WTC11 (cell line): ENCODE measurements around the gene ZSCAN2. TPM values are rescaled to one million over a fixed set of nuclear protein-coding genes. Genes with fewer than 3 reads are reported as not detected.
A peak's percentile ranks its signal among the peaks of the same experiment; 100 is the strongest.

ENCODE experiments used
- ARID4B ChIP-seq: sonication (generic); formaldehyde crosslinking; IDR thresholded peaks from 2 replicates; pipeline ENCODE4 v1.8.0; 2023; ENCODE audit warnings: missing genetic modification reagents, mild to moderate bottlenecking, borderline replicate concordance
- E2F1 ChIP-seq: sonication (generic); formaldehyde crosslinking; IDR thresholded peaks from 2 replicates; pipeline ENCODE4 v1.8.0; 2022; ENCODE audit warnings: mild to moderate bottlenecking, missing genetic modification reagents
- E2F4 ChIP-seq: sonication (generic); formaldehyde crosslinking; IDR thresholded peaks from 2 replicates; pipeline ENCODE4 v1.8.1; 2022; ENCODE audit warnings: low read depth, mild to moderate bottlenecking, moderate library complexity, missing genetic modification reagents, borderline replicate concordance
- JAZF1 ChIP-seq: fragments of 250-450 bp; sonication (Bioruptor Pico); IDR thresholded peaks from 2 replicates; pipeline ENCODE4 v1.9.0; 2021; ENCODE audit warnings: moderate library complexity, mild to moderate bottlenecking, inconsistent platforms
- JUN ChIP-seq: sonication (generic); formaldehyde crosslinking; IDR thresholded peaks from 2 replicates; pipeline ENCODE4 v1.8.0; 2023; ENCODE audit warnings: mild to moderate bottlenecking, missing genetic modification reagents
- NFE2L1 ChIP-seq: sonication (generic); formaldehyde crosslinking; IDR thresholded peaks from 2 replicates; pipeline ENCODE4 v1.8.1; 2023; ENCODE audit warnings: missing genetic modification reagents
- NR3C1 ChIP-seq: sonication (generic); formaldehyde crosslinking; conservative IDR thresholded peaks from 2 replicates; pipeline ENCODE4 v1.8.1; 2023; ENCODE audit warnings: low read depth, mild to moderate bottlenecking, missing genetic modification reagents
- OVOL2 ChIP-seq: fragments of 250-450 bp; sonication (Bioruptor Pico); IDR thresholded peaks from 2 replicates; pipeline ENCODE4 v1.9.0; 2021; ENCODE audit warnings: mild to moderate bottlenecking, borderline replicate concordance
- PREB ChIP-seq: sonication (generic); formaldehyde crosslinking; IDR thresholded peaks from 2 replicates; pipeline ENCODE4 v1.8.1; 2022; ENCODE audit warnings: mild to moderate bottlenecking, missing genetic modification reagents, moderate library complexity, borderline replicate concordance
- RORB ChIP-seq: fragments of 250-450 bp; sonication (Bioruptor Pico); IDR thresholded peaks from 2 replicates; pipeline ENCODE4 v1.9.0; 2021; ENCODE audit warnings: mild to moderate bottlenecking
- TCF7 ChIP-seq: sonication (generic); formaldehyde crosslinking; IDR thresholded peaks from 2 replicates; pipeline ENCODE4 v1.8.0; 2022; ENCODE audit warnings: mild to moderate bottlenecking, low read depth, missing genetic modification reagents, moderate library complexity
- USF1 ChIP-seq: sonication (generic); formaldehyde crosslinking; IDR thresholded peaks from 2 replicates; pipeline ENCODE4 v1.8.0; 2022; ENCODE audit warnings: mild to moderate bottlenecking, missing genetic modification reagents
- ZBTB43 ChIP-seq: sonication (generic); formaldehyde crosslinking; IDR thresholded peaks from 2 replicates; pipeline ENCODE4 v1.8.1; 2023; ENCODE audit warnings: mild to moderate bottlenecking, missing genetic modification reagents
- ZNF219 ChIP-seq: sonication (generic); formaldehyde crosslinking; IDR thresholded peaks from 2 replicates; pipeline ENCODE4 v1.8.0; 2023; ENCODE audit warnings: missing genetic modification reagents, mild to moderate bottlenecking, borderline replicate concordance
- ZNF232 ChIP-seq: sonication (generic); formaldehyde crosslinking; IDR thresholded peaks from 2 replicates; pipeline ENCODE4 v1.8.0; 2022; ENCODE audit warnings: mild to moderate bottlenecking, missing genetic modification reagents
- ZNF263 ChIP-seq: sonication (generic); formaldehyde crosslinking; IDR thresholded peaks from 2 replicates; pipeline ENCODE4 v1.8.1; 2022; ENCODE audit warnings: low read depth, mild to moderate bottlenecking, moderate library complexity, missing genetic modification reagents
- ZNF281 ChIP-seq: sonication (generic); formaldehyde crosslinking; IDR thresholded peaks from 2 replicates; pipeline ENCODE4 v1.8.0; 2023; ENCODE audit warnings: mild to moderate bottlenecking, missing genetic modification reagents
- ZNF425 ChIP-seq: fragments of 250-450 bp; sonication (Bioruptor Pico); conservative IDR thresholded peaks from 2 replicates; pipeline ENCODE4 v1.9.0; 2021; ENCODE audit warnings: mild to moderate bottlenecking
- ZSCAN18 ChIP-seq: fragments of 250-450 bp; sonication (Bioruptor Pico); IDR thresholded peaks from 2 replicates; pipeline ENCODE4 v2.1.2; 2022; ENCODE audit warnings: mild to moderate bottlenecking, moderate library complexity
- total RNA-seq: library from RNA; stranded (reverse); gene quantifications from 3 replicates; pipeline ENCODE4 v1.2.3, GENCODE V29; 2021

The ZSCAN2 gene
- total RNA-seq, 1 experiment from 2014 or later: 51.9 TPM

GRCh38 chr15:84653910-84654688 is 53.3 kb downstream of the ZSCAN2 start, which contains the start of gene WDR73 (continued):
- TF ChIP-seq ARID4B (CRISPR knock-in tag) (no peak; the same call in 1 of the 2 replicates), ZSCAN18 (CRISPR knock-in tag) (no peak), NFE2L1 (no peak), ZBTB43 (CRISPR knock-in tag) (no peak), ZNF425 (no peak), USF1 (CRISPR knock-in tag) (no peak), E2F4 (CRISPR knock-in tag) (no peak), OVOL2 (CRISPR knock-in tag) (no peak), JAZF1 (no peak), RORB (CRISPR knock-in tag) (no peak), ZNF219 (CRISPR knock-in tag) (no peak), ZNF232 (CRISPR knock-in tag) (no peak), TCF7 (CRISPR knock-in tag) (no peak), JUN (no peak), NR3C1 (CRISPR knock-in tag) (no peak), ZNF281 (no peak), PREB (CRISPR knock-in tag) (no peak), ZNF263 (CRISPR knock-in tag) (no peak), E2F1 (CRISPR knock-in tag) (peak; percentile 60; the same call in 1 of the 2 replicates)
